BLaER1 (cell line): ENCODE results near the gene SYNM.

Experiments
- H3K27ac ChIP-seq: shearing (Covaris generic); formaldehyde crosslinking; 2 replicates; pipeline ENCODE4 v1.8.1; 2022
- H3K27me3 ChIP-seq: shearing (Covaris generic); formaldehyde crosslinking; 2 replicates; pipeline ENCODE4 v1.8.1; 2022
- H3K36me3 ChIP-seq: shearing (Covaris generic); formaldehyde crosslinking; 2 replicates; pipeline ENCODE4 v1.8.1; 2022
- H3K4me1 ChIP-seq: shearing (Covaris generic); formaldehyde crosslinking; 2 replicates; pipeline ENCODE4 v1.8.1; 2022
- H3K4me2 ChIP-seq: shearing (Covaris generic); formaldehyde crosslinking; 2 replicates; pipeline ENCODE4 v1.8.1; 2022
- H3K4me3 ChIP-seq: shearing (Covaris generic); formaldehyde crosslinking; 2 replicates; pipeline ENCODE4 v1.8.1; 2022
- H3K9ac ChIP-seq: shearing (Covaris generic); formaldehyde crosslinking; 2 replicates; pipeline ENCODE4 v1.8.1; 2022
- H3K9me3 ChIP-seq: shearing (Covaris generic); formaldehyde crosslinking; 2 replicates; pipeline ENCODE4 v1.8.1; 2022
- H4K20me1 ChIP-seq: shearing (Covaris generic); formaldehyde crosslinking; 2 replicates; pipeline ENCODE4 v1.8.1; 2022
- Cebpa-rat ChIP-seq: shearing (Covaris generic); IDR thresholded peaks from 2 replicates; pipeline ENCODE4 v1.8.1; 2022

SYNM gene

GRCh38 chr15:99165020-99165790, 60.3 kb downstream of the SYNM start:
- H3K9me3 ChIP-seq = no peaks in the 10 kb centered on the region

GRCh38 chr15:99165956-99166689, 61.2 kb downstream of the SYNM start:
- H4K20me1 ChIP-seq = no peaks in the 10 kb centered on the region
- TF ChIP-seq Cebpa-rat = no peak
- peaks cover 41% of the 10 kb centered on the region for H3K4me1 ChIP-seq
- H3K36me3 ChIP-seq = no peaks in the 10 kb centered on the region
- H3K4me3 ChIP-seq = no peak overlapping the region
- 0 out of 2 replicates have a peak overlapping the region, but pooled peaks have one; percentile 84 for H3K4me2 ChIP-seq
- no peaks in the 10 kb centered on the region for H3K9me3 ChIP-seq
- H3K27ac ChIP-seq = no peak overlapping the region
- no peak overlapping the region for H3K9ac ChIP-seq
- H3K27me3 ChIP-seq = no peaks in the 10 kb centered on the region

More at GRCh38 chr15:99165020-99165790, 60.3 kb downstream of the SYNM start:
- Histone ChIP-seq H3K9ac (no peak overlapping the region), H4K20me1 (no peaks in the 10 kb centered on the region), H3K27ac (no peak overlapping the region), H3K4me2 (no peak overlapping the region), H3K27me3 (no peaks in the 10 kb centered on the region), H3K36me3 (no peaks in the 10 kb centered on the region), H3K4me1 (peaks cover 41% of the 10 kb centered on the region), H3K4me3 (no peak overlapping the region)
- TF ChIP-seq Cebpa-rat = no peak

GRCh38 chr15:99167201-99167600, 62.3 kb downstream of the SYNM start:
- Histone ChIP-seq H3K9ac (peak overlapping the region; percentile 63), H3K4me2 (peak overlapping the region; percentile 84), H3K4me1 (peaks cover 41% of the 10 kb centered on the region), H3K36me3 (no peaks in the 10 kb centered on the region), H3K27me3 (no peaks in the 10 kb centered on the region), H3K9me3 (no peaks in the 10 kb centered on the region), H4K20me1 (no peaks in the 10 kb centered on the region), H3K27ac (peak overlapping the region; percentile 76), H3K4me3 (peak overlapping the region; percentile 24; the same call in 1 of the 2 replicates)
- no peak for TF ChIP-seq Cebpa-rat

GRCh38 chr15:99167640-99168039, 62.8 kb downstream of the SYNM start:
- no peaks in the 10 kb centered on the region for H4K20me1 ChIP-seq
- H3K4me3 ChIP-seq = peak overlapping the region; percentile 24; the same call in 1 of the 2 replicates
- TF ChIP-seq Cebpa-rat = no peak
- no peaks in the 10 kb centered on the region for H3K27me3 ChIP-seq
- H3K36me3 ChIP-seq = no peaks in the 10 kb centered on the region
- H3K9me3 ChIP-seq = no peaks in the 10 kb centered on the region
- peak overlapping the region; percentile 76 for H3K27ac ChIP-seq
- peaks cover 41% of the 10 kb centered on the region for H3K4me1 ChIP-seq
- peak overlapping the region; percentile 63 for H3K9ac ChIP-seq
- H3K4me2 ChIP-seq = peak overlapping the region; percentile 84

- Histone ChIP-seq H3K9me3 (no peaks in the 10 kb centered on the region), H4K20me1 (no peaks in the 10 kb centered on the region), H3K4me2 (peak overlapping the region; percentile 84), H3K27ac (peak overlapping the region; percentile 76), H3K36me3 (no peaks in the 10 kb centered on the region), H3K4me3 (no peak overlapping the region), H3K4me1 (peaks cover 43% of the 10 kb centered on the region), H3K9ac (no peak overlapping the region), H3K27me3 (no peaks in the 10 kb centered on the region)
- TF ChIP-seq Cebpa-rat = no peak
These were observed 64.0 kb downstream of the SYNM start for GRCh38 chr15:99168601-99169580.

- H3K27ac ChIP-seq = peak overlapping the region; percentile 76; the same call in 1 of the 2 replicates
- no peaks in the 10 kb centered on the region for H3K27me3 ChIP-seq
- no peak overlapping the region for H3K4me3 ChIP-seq
- H3K9ac ChIP-seq = no peak overlapping the region
- peak overlapping the region; percentile 84 for H3K4me2 ChIP-seq
- TF ChIP-seq Cebpa-rat = no peak
- H3K36me3 ChIP-seq = no peaks in the 10 kb centered on the region
- H3K4me1 ChIP-seq = peaks cover 52% of the 10 kb centered on the region
- H3K9me3 ChIP-seq = no peaks in the 10 kb centered on the region
- H4K20me1 ChIP-seq = no peaks in the 10 kb centered on the region
These were observed 65.0 kb downstream of the SYNM start for GRCh38 chr15:99169769-99170311.

GRCh38 chr15:99170476-99171065, 65.7 kb downstream of the SYNM start:
- peaks cover 59% of the 10 kb centered on the region for H3K4me1 ChIP-seq
- H3K27me3 ChIP-seq = no peaks in the 10 kb centered on the region
- H3K4me2 ChIP-seq = no peak overlapping the region
- H3K36me3 ChIP-seq = no peaks in the 10 kb centered on the region
- no peak for TF ChIP-seq Cebpa-rat
- H3K27ac ChIP-seq = no peak overlapping the region
- no peaks in the 10 kb centered on the region for H3K9me3 ChIP-seq
- no peak overlapping the region for H3K9ac ChIP-seq
- no peaks in the 10 kb centered on the region for H4K20me1 ChIP-seq
- no peak overlapping the region for H3K4me3 ChIP-seq

GRCh38 chr15:99172171-99172570, 67.3 kb downstream of the SYNM start:
- H3K4me3 ChIP-seq = no peak overlapping the region
- no peaks in the 10 kb centered on the region for H3K9me3 ChIP-seq
- no peaks in the 10 kb centered on the region for H3K27me3 ChIP-seq
- H3K4me2 ChIP-seq = no peak overlapping the region
- peaks cover 47% of the 10 kb centered on the region for H3K4me1 ChIP-seq
- no peaks in the 10 kb centered on the region for H3K36me3 ChIP-seq
- no peak overlapping the region for H3K9ac ChIP-seq
- TF ChIP-seq Cebpa-rat = no peak
- no peaks in the 10 kb centered on the region for H4K20me1 ChIP-seq
- H3K27ac ChIP-seq = no peak overlapping the region

- no peak overlapping the region for H3K4me3 ChIP-seq
- peaks cover 38% of the 10 kb centered on the region for H3K4me1 ChIP-seq
- H3K9ac ChIP-seq = no peak overlapping the region
- no peak overlapping the region for H3K27ac ChIP-seq
- H4K20me1 ChIP-seq = no peaks in the 10 kb centered on the region
- no peak for TF ChIP-seq Cebpa-rat
- no peak overlapping the region for H3K4me2 ChIP-seq
- no peaks in the 10 kb centered on the region for H3K36me3 ChIP-seq
- no peaks in the 10 kb centered on the region for H3K27me3 ChIP-seq
- no peaks in the 10 kb centered on the region for H3K9me3 ChIP-seq
These were observed 68.1 kb downstream of the SYNM start for GRCh38 chr15:99172989-99173388.
